Sigmoid colon (tissue), 7 donors: ENCODE data around the gene ECSIT. TPM values are rescaled to one million over a fixed set of nuclear protein-coding genes. Genes with fewer than 3 reads are reported as not detected.
"Not testable (repeated sequence)": the region's sequence is repeated elsewhere in the genome, so short reads cannot be mapped to it uniquely, and the experiment has no call there.

Experiments
- DNase-seq: peaks from one replicate; pipeline ENCODE4 v3.0.0-alpha.2; 2019
- H3K27ac ChIP-seq, 4 donors: fragments of 200-600 bp; sonication (generic); one replicate each; pipeline ENCODE4 v1.5.1; 2016 to 2019; ENCODE audit warnings: mild to moderate bottlenecking in 1 of 4
- H3K27me3 ChIP-seq, 3 donors: fragments of 200-600 bp; sonication (generic); one replicate each; pipeline ENCODE4 v1.5.1; 2019; ENCODE audit warnings: mild to moderate bottlenecking in 1 of 3
- H3K36me3 ChIP-seq, 4 donors: fragments of 200-600 bp; sonication (generic); one replicate each; pipeline ENCODE4 v1.5.1; 2016 to 2019
- H3K4me1 ChIP-seq, 4 donors: fragments of 200-600 bp; sonication (generic); one replicate each; pipeline ENCODE4 v1.5.1; 2017 to 2019
- H3K4me3 ChIP-seq, 4 donors: fragments of 200-600 bp; sonication (generic); one replicate each; pipeline ENCODE4 v1.5.1; 2017 to 2019; ENCODE audit warnings: mild to moderate bottlenecking in 2 of 4, moderate library complexity in 1 of 4
- H3K9me3 ChIP-seq, 4 donors: fragments of 200-600 bp in 3 of 4; sonication (generic) in 3 of 4; one replicate each; pipeline versions ENCODE4 v1.5.1 to v1.6.1; 2013 to 2019
- CTCF ChIP-seq, 4 experiments: fragments of 450-650 bp in 3 of 4; fragments of 200-600 bp in 1 of 4; IDR thresholded peaks; one replicate each; pipeline ENCODE4 v1.5.1; 2016 to 2019; ENCODE audit warnings: antibody characterized with exemption in 4 of 4, mild to moderate bottlenecking in 3 of 4, moderate library complexity in 2 of 4
- EP300 ChIP-seq, 4 donors: sonication (generic); formaldehyde crosslinking; IDR thresholded peaks; one replicate each; pipeline ENCODE4 v1.6.1; 2017; ENCODE audit warnings: antibody characterized with exemption in 4 of 4
- POLR2A ChIP-seq, 2 donors: fragments of 450-650 bp; IDR thresholded peaks; one replicate each; pipeline ENCODE4 v1.6.1; 2016; ENCODE audit warnings: antibody characterized with exemption in 2 of 2, mild to moderate bottlenecking in 2 of 2, moderate library complexity in 2 of 2
- POLR2AphosphoS5 ChIP-seq, 4 donors: sonication (generic); formaldehyde crosslinking; IDR thresholded peaks; one replicate each; pipeline ENCODE4 v1.6.1; 2017; ENCODE audit warnings: antibody characterized with exemption in 4 of 4
- WGBS, 2 donors: extraction: QIAGEN DNeasy Blood & Tissue Kit; methylation state at CpG; one replicate each; pipeline ENCODE4 v1.1.7; 2013; 5-methylcytosine and 5-hydroxymethylcytosine counted together
- intact Hi-C: fragments of 100-400 bp; cut with DNase I; formaldehyde crosslinking; loops from one replicate; pipeline ENCODE4 v1.15.1; 2023
- polyA plus RNA-seq, 3 donors: library from polyadenylated mRNA; stranded (reverse); fragments of 200-250 nt; gene quantifications; one replicate each; pipeline ENCODE4 v1.2.3, GENCODE V29; 2013
- total RNA-seq, 4 donors: library from RNA; depleted of rRNA; stranded (reverse); fragments of >200 nt; gene quantifications; one replicate each; pipeline ENCODE4 v1.1.0, GENCODE V29; 2016
- donor health status: healthy with polysubstance abuse.
- donor health status: Bipolar disorder and iron deficiency.
- donor health status: healthy.

ECSIT gene
- 10 to 100 TPM; 74.5 to 93.5 (median 82.4) TPM for total RNA-seq
- 10 to 100 TPM; 60.7 to 75.8 (median 65.4) TPM for polyA plus RNA-seq

- WGBS, 2 donors = 0 to 1% methylated on average over 47 of the region's 47 CpGs
- H3K36me3 ChIP-seq = peaks cover 0 to 19% (median 3%) of the 10 kb centered on the region in 4 donors
- no peaks in the 10 kb centered on the region for H3K9me3 ChIP-seq
- peak; percentile 99 for DNase-seq
- no peak for TF ChIP-seq EP300 (IDR thresholded peaks at IDR 0.05)
- TF ChIP-seq POLR2AphosphoS5 (IDR thresholded peaks at IDR 0.05) = peak; percentile 54 to 78 (median 75)
- TF ChIP-seq POLR2A (IDR thresholded peaks at IDR 0.05) = peak in 1 of 2 donors; percentile 17
- no peak for TF ChIP-seq CTCF (IDR thresholded peaks at IDR 0.05)
- peaks cover 0 to 36% (median 27%) of the 10 kb centered on the region in 4 donors for H3K4me1 ChIP-seq
- intact Hi-C loops = loop anchor here (2.0 to 5.0 kb wide), 2 partner anchors 24 to 34 kb away; partner anchors contain the start of gene ZNF653
- H3K27me3 ChIP-seq = no peaks in the 10 kb centered on the region
- peak within 1 kb of the TSS; percentile 67 to 92 (median 82) for H3K4me3 ChIP-seq
- H3K27ac ChIP-seq = peak within 1 kb of the TSS; percentile 83 to 95 (median 92)
Measured at GRCh38 chr19:11528551-11529341, at the start of gene ECSIT. ECSIT (minus strand) TSS chr19:11529134; CDS start chr19:11519170, 9,964 bp downstream.

GRCh38 chr19:11577451-11578257 is 48.7 kb upstream of the ECSIT start, which contains the start of gene ACP5:
ACP5 (minus strand) TSS chr19:11577645; CDS start chr19:11577317, 328 bp downstream.
- H3K36me3 ChIP-seq = no peaks in the 10 kb centered on the region
- TF ChIP-seq POLR2AphosphoS5 (IDR thresholded peaks at IDR 0.05) (no peak), POLR2A (IDR thresholded peaks at IDR 0.05) (no peak), CTCF (IDR thresholded peaks at IDR 0.05) (no peak), EP300 (IDR thresholded peaks at IDR 0.05) (no peak)
- 61 to 68% methylated on average over 18 of the region's 18 CpGs for WGBS, 2 donors
- peak within 1 kb of the TSS in 3 of 4 donors; percentile 35 to 59 (median 50) for H3K27ac ChIP-seq
- intact Hi-C loops = no loop called here
- peaks cover 6 to 23% (median 15%) of the 10 kb centered on the region in 3 donors for H3K27me3 ChIP-seq
- peaks cover 0 to 13% (median 9%) of the 10 kb centered on the region in 4 donors for H3K4me1 ChIP-seq
- peak within 1 kb of the TSS; percentile 8 to 46 (median 32) for H3K4me3 ChIP-seq
- H3K9me3 ChIP-seq = no peaks in the 10 kb centered on the region
- DNase-seq = no peak

- Histone ChIP-seq H3K4me3 (no peak overlapping the region), H3K9me3 (no peaks in the 10 kb centered on the region), H3K36me3 (no peaks in the 10 kb centered on the region), H3K4me1 (peaks cover 0 to 13% (median 9%) of the 10 kb centered on the region in 4 donors), H3K27me3 (peaks cover 6 to 23% (median 15%) of the 10 kb centered on the region in 3 donors), H3K27ac (no peak overlapping the region)
- no peak for DNase-seq
- WGBS, 2 donors = 87 to 88% methylated on average over 15 of the region's 15 CpGs
- intact Hi-C loops = no loop called here
- TF ChIP-seq CTCF (IDR thresholded peaks at IDR 0.05) (no peak), POLR2A (IDR thresholded peaks at IDR 0.05) (no peak), POLR2AphosphoS5 (IDR thresholded peaks at IDR 0.05) (no peak), EP300 (IDR thresholded peaks at IDR 0.05) (no peak)
Measured at GRCh38 chr19:11576227-11576626, 47.3 kb upstream of the ECSIT start.

GRCh38 chr19:11574689-11575088 is 45.8 kb upstream of the ECSIT start:
- WGBS, 2 donors = 77 to 87% methylated on average over 9 of the region's 9 CpGs
- Histone ChIP-seq H3K4me1 (peaks cover 0 to 13% (median 9%) of the 10 kb centered on the region in 4 donors), H3K4me3 (no peak overlapping the region), H3K27ac (no peak overlapping the region), H3K36me3 (no peaks in the 10 kb centered on the region), H3K27me3 (peaks cover 6 to 21% (median 15%) of the 10 kb centered on the region in 3 donors), H3K9me3 (no peaks in the 10 kb centered on the region)
- intact Hi-C loops = no loop called here
- no peak for DNase-seq
- TF ChIP-seq POLR2A (IDR thresholded peaks at IDR 0.05) (no peak), EP300 (IDR thresholded peaks at IDR 0.05) (no peak), POLR2AphosphoS5 (IDR thresholded peaks at IDR 0.05) (no peak), CTCF (IDR thresholded peaks at IDR 0.05) (no peak)

- H3K36me3 ChIP-seq, H3K4me3 ChIP-seq, intact Hi-C loops, H3K27ac ChIP-seq, H3K9me3 ChIP-seq, H3K4me1 ChIP-seq, DNase-seq: not testable (repeated sequence)
- peaks cover 4 to 12% (median 9%) of the 10 kb centered on the region in 3 donors for H3K27me3 ChIP-seq
- WGBS, 2 donors = 85 to 95% methylated on average over 4 of the region's 4 CpGs
Measured at GRCh38 chr19:11573763-11574162, 44.8 kb upstream of the ECSIT start.

- WGBS, 2 donors = 78% methylated on average over 6 of the region's 6 CpGs
- H3K36me3 ChIP-seq, H3K4me1 ChIP-seq, intact Hi-C loops, H3K9me3 ChIP-seq, H3K27ac ChIP-seq, DNase-seq, H3K27me3 ChIP-seq, H3K4me3 ChIP-seq: not testable (repeated sequence)
Measured at GRCh38 chr19:11573354-11573753, 44.4 kb upstream of the ECSIT start.
